Central memory CD4-positive, alpha-beta T cell (primary cell): ENCODE results near the gene LIPC.

ENCODE experiments used
- DNase-seq: peaks from one replicate; pipeline ENCODE4 v3.0.0; 2022

Gene LIPC

DNA sequence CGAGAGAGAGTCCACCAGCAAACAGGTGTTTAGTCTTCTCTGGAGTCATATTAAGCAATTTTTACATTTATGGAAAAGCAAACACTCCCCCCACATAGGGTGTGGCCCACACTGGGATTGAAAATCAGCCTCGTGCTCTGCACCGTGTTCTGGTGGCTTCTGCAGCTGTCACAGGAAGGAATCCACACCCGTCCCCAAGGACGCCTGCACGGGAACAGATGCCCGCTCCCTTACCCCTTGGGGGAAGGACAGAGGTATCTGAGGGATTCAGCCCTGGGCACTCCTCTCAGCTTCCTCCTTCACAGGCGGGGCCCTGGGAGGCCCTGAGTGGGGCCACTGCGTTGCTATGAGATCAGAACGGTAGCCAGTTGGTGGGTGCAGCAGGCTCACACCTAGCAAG is 27.8 kb downstream of the LIPC start:
- no peak for DNase-seq

DNA sequence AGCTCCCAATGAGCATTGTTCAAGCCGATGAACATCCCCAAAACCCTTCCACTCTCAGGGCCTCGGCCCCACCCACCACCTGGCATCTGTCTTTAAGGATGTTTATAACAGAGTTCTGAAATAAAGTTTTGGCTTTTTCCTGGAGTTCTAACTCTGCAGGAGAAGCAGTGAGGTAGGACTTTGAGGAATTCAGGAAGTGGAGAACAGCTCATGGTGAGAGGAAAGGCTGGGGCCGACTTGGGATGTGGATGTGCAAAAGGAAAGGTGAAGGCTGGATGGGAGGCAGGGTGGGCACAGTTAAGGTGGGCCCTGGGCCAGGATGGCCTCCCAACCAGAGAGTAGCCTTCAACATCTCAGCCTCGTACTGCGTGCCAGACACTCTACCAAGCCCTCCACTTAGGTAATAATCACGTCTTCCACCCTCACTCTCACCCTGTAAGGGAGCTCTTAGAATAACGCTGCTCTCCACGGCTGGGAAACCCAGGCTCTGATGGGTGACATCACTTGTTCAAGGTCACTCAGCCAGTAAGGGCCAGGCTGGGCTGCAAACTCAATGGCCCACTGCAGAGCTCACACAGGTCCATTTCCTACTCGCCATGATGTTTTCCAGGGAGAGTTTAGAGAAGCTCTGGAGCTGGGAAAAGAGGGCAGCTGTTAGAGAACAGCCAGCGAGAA is 28.5 kb downstream of the LIPC start:
- DNase-seq = no peak

DNA sequence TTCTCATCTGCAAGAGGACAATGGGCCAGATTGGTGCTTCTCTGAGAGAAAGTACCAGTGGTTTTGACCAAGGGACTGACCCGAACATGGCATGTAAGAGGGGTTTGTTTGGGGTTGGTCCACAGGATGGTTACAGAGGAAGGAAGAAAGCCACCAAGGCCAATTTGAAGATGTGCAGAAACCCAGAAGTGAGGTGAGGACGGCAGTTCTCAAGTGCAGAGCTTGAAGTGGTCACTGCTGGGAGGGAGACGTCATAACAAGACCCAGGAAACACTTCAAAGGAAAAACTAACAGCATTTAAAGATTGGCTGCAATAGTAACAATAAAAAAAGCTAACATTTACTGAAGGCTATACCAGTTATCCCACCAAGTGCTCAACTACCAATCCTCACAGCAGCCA is 29.1 kb downstream of the LIPC start:
- DNase-seq = no peak

DNA sequence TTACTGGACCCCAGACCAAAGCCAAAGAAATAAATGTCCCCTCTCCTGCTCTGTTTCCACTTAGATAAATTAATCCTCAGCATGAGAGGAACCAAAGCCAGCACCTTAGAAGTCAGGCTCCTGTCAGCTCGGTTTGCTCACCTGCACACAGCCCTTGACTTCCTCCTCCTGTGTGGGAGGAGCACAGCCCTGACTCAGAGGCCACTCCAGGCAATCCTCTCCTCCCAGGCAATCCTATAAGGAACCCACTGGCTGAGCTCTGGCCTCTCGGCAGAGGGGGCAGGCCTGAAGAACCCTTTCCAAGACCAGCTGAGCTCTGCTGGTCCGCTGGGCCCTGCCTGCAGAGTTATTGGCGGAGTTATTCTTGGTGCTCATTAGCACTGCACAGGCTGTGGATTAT is 30.8 kb downstream of the LIPC start:
- DNase-seq = no peak

DNA sequence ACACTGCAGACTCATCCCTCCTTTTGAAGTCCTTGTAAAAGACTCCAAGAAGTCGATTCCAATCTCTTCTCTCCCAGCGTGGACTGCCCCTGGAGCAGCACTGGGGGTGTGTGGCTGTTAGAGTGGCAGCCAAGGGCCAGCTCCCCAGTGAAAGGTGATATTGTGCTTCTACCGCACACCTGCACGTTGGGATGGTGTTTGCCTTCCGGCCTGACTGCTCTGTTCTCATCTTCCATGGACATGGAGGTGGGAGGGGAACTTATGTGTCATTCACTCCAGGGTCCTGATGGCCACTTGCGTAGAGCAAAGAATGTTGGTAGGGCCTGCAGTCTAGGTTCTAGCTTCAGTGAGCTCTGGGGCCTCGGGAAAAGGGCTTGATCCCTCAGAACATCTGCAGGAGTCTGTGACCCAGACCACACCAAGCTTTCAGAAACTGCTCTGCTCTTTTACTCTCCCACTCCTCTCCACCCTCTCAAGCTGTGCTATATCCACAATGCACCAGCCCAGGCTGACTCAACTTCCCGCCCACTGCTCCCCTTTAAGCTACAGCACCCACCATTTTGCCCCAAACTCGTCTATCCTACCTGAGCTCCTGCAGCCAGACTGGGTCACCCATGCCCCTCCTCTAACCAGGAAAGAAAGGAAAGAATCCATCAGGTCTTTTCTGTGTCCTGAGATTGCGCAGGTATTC is 31.3 kb downstream of the LIPC start:
- DNase-seq = no peak

DNA sequence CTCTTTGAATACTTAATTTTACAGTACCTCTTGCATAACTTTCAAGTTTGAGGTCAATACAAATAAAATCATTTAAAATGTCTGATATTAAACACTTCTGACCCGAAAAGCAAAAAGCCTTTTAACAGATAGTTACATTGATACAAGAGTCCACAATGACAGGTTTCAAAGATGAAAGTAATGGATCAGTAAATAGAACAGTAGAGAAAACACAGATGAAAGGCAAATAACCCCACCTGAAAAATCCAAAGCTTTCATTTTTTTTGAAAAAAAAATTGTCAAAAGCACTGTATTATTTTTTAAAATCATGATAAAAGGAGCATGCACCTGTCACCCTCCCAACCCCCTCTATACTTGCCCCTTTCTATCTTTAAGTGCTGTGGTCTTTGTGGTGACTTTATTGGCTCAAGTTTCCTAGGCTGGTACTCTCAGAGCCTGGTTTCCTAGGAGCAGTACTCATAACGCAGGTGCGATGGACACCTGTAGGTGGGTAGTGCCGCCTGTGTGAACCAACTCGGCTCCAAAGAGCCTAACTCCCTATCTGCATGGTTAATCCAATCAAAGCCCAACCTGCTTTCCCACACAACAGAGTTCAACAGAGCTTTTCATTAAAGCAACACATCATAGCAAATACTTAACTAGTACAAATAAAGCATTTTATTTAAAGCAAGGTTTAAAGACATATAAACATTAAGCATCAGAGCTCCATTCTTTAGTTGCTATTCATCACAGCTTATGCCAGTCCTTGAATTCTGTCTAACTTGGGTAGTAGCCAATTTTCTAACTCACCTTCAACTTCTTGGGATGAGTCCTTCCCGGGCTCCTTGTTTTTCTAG is 32.2 kb downstream of the LIPC start:
- DNase-seq = no peak

DNA sequence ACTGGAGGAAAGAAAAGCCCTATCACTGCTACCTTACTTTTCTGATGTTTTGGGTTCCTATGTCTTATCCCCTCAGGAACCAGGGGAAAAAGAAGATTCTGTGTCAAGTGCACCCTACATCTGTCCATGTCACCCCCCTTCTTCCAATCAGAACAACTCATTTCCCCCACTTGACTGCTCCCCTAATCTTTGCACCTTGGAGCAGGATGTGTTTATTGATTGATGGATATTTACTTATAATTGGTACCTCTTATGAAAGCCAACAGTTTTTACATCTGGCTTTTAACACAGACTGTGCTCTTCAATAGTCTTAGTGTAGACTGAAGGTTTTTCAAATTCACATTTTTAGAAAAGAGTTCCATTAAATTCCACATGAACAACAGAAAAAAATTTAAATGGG is 33.3 kb downstream of the LIPC start:
- DNase-seq = no peak

DNA sequence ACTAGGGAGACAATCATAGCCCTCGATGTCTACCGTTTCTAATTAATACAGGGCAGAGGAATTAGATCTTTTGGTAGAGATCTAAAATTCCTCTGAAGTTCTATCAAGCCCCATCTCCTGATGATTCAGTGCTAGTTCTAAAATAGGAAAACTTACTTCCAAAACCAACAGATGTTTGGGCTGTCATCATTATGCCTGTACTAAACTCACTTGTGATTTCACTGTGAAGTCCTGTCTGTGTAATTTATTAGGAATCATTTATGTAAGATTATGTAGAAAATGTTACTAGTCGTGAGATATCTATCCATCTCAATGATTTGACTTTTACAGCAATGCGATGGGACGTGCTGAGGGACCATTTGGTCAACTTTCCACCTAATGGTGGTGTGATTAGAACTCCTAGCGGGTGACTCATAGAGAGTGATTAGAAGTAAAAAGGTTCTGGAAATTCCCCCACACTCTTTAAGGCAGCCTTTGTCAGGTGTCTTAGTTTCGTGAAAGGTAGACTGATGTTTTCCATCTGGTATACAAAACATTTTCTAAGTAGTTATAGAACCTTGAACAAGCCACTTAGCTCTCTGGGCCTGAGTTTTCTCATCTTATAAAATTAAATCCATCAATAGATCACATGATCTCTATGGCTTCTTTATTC is 34.2 kb downstream of the LIPC start:
- DNase-seq = no peak

DNA sequence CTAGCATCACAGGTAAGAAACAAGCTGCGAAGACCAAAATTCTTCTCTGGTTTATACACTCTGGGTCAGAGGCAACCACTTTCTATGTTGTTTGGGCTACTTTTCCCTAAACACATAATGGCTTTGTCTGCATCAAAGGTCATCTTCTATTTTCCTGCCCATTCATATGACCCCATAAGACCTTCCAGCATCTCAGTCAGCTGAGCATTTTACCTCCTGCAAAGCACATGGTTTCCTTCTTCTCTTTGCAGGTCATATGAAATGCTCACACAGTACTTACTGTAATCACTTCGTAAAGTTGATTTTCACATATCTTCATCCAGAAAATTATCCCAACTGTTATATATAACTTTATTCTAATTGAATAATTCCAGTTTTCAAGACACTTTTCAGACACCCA is 34.8 kb downstream of the LIPC start:
- DNase-seq = no peak

DNA sequence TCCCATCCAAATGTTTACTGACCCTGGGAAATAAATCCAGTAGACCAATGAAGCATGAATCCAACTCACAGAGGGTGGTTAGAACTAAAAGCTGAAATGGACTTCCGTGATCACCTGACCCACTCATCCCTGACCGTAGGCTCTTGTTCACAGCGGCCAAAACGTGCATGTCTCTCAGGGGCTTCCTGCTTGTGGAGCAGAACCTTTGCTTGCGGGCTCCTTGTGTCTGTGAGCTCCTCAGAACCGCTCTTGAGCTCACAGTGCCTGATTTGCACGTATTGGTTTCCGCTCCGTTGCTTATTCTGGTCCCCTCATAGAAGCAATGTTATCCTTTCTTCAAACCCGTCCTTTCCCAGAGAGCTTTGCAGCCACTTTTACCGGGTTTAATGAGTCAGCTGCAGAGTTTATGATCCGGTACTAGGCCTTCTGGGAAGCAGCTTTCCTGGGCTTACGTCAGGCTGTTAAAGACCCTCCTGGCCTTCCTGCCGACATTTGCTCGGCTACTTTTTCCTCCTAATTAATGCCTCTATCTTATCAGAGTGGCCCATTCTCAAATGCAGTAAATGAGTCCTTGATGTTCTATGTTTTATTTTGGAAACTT is 35.4 kb downstream of the LIPC start:
- DNase-seq = no peak

DNA sequence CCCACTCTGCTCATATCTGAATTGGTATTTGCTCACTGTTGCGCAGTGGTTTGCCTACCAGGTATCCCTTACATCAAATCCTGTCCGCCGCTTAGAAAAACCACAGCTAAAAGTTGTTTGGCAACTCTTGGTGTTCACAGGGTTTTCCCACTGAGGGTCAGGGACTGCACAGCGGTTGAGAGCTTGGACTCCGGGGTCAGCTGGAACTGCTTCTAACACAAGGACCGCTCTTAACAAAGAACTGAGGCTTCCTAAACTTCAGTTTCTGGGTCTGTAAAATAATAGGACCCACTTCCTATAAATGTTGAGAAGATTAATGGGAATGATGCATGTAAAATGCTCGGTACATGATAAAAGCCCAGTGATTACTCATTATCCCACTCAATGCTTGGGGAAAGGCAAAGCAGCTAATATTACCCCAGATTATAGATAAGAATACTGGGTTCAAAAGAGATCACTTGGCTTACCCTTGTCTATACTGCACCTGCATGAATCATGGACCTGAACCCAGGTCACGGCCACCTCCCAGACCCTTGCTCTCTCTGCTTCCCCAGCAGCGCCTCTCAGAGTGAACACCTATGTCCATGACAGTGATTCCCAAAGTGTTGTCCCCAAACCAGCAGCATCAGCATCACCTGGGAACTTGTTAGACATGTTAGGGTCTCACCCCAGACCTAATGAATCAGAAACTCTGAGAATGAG is 36.1 kb downstream of the LIPC start:
- no peak for DNase-seq

DNA sequence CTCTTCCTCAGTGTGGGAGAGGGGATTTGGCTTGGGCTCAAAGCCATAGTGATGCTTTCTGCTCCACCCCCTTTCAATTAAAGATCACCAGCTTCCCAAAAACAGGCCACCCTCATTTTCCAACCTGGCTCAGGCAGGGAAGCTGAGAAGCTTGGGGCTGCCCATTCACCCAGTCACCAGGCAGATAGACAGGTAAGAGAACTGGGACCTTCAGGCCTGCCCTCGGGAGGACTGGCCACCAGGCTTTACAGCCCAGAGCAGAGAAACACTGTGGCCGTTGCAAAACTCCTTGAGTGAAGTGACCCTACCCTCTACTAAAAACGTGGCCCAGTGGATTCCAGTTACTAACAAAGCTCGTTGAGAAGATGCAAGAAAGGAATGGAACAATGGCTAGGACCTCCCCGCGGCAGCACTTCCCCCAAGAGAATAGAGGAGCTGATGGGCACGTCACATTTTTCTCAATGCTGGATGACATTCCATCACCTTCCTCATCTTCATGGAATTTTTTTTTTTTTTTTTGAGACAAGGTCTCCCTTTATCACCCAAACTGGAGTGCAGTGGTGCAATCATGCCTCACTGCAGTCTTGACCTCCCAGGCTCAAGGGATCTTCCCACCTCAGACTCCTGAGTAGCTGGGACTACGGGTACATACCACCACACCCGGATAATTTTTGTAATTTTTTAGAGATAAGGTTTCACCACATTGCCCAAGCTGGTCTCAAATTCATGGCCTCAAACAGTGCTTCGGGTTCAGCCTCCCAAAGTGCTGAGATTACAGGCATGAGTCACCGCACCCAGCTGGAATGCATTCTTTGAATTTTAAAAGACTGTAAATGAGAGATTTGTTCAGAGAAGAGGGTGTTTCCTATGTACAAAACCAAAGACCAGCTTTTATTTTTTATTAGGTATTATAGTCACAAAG is 37.9 kb downstream of the LIPC start:
- no peak for DNase-seq

DNA sequence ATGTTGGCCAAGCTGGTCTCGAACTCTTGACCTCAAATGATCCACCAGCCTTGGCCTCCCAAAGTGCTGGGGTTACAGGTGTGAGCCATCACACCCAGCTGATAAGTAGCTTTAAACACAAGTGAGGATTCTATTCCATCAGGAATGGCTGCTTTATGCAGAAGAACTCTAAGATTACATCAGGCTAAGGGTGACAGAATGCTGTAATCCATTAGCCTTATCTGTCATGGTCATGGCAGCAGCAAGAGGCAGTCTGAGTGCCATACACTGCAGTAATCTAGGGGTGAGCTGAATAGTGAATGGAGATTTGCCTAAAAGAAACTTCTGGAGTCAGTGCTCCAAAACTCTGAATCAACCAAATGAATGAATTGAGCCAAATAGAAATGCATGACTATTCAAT is 39.6 kb downstream of the LIPC start:
- DNase-seq = no peak

DNA sequence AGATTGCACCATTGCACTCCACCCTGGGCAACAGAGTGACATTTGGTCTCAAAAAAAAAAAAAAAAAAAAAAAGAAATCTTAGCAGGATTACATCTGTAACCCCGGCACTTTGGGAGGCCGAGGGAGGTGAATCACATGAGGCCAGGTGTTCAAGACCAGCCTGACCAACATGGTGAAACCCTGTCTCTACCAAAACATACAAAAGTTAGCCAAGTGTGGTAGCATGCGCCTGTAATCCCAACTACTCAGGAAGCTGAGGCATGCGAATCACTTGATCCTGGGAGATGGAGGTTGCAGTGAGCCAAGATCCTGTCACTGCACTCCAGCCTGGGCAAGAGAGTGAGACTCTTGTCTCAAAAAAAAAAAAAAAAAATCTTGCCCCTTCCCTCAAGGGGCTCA is 40.4 kb downstream of the LIPC start:
- no peak for DNase-seq

DNA sequence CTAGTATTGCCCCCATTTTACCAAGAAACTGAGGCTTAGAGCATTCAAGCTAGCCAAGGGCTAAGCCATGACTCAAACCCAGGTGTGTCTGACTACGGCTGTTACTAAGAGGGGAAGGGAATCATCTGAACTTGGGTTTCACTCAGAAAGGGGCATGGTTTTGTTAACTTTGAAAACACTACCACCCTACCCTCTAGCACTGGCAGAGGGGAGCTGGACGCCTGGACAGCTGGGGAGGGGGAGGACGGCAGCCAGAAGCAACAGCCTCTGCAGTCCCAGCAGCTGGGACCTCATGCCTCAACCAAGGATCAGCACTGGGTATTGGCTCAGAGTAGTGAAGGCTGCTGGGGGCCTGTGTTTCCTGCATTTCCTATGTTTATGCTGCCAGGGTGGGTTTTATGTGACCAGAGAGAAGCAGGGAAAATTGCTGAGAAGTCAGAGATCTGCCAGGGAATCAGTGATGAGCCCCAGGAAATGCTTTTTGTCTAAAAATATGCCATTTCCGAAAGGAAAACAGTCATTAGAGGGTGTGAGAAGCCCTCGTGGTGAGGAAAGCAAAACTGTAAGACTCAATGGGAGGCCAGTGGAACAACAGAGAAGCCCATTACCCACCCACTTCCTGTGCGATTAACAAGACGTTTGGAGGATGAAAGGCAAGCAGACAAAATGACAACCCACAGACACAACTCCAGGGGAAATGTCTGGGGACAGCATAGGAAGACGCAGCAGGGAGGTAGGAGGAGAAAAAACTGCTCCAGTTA is 41.2 kb downstream of the LIPC start:
- peak; percentile 72 for DNase-seq

DNA sequence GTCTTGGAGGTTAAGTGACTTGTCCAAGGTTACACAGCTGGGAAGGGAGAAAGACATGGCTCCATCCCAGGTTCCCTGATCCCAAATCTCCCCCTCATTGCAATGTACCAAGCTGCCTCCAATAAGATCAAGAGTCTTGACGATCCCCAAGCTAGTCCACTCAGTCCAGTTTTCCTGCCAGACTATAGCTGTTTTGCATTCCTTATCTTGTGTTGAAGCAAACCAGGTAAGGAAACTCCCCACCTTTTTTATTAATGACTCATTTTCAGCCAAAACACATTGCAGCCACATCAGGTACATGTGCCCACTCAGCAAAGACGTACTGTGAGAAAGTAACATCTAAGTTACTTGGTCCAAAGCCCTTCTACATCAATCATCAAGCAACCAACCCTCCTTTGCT is 41.9 kb downstream of the LIPC start:
- no peak for DNase-seq

DNA sequence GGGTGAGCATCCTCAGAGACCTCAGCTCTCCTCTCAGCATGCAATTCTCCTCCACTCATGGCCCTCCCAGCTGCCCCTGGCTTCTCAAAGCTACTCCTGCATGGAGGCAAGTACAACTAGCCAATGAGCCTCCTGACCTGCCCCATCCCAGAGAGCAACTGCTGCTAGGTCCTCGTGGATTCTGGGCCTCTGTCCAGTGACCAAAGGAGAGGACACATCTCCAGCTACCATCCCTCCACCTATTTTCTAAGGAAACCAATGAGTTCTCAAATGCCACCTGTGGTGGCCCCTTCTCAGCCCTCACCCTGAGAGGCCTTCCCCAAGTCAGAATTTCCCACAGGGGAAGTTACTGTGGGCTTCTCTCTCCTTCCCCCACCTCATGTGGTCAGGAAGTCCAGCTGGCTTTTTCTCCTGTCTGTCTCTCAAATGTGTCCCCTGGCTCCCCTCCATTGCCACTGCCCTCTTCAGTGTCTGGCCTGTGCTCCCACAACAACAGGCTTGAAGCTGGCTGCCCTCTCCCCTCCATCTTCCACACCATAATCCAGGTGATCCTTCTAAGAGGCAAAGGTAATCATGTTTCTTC is 43.0 kb downstream of the LIPC start:
- DNase-seq = no peak

DNA sequence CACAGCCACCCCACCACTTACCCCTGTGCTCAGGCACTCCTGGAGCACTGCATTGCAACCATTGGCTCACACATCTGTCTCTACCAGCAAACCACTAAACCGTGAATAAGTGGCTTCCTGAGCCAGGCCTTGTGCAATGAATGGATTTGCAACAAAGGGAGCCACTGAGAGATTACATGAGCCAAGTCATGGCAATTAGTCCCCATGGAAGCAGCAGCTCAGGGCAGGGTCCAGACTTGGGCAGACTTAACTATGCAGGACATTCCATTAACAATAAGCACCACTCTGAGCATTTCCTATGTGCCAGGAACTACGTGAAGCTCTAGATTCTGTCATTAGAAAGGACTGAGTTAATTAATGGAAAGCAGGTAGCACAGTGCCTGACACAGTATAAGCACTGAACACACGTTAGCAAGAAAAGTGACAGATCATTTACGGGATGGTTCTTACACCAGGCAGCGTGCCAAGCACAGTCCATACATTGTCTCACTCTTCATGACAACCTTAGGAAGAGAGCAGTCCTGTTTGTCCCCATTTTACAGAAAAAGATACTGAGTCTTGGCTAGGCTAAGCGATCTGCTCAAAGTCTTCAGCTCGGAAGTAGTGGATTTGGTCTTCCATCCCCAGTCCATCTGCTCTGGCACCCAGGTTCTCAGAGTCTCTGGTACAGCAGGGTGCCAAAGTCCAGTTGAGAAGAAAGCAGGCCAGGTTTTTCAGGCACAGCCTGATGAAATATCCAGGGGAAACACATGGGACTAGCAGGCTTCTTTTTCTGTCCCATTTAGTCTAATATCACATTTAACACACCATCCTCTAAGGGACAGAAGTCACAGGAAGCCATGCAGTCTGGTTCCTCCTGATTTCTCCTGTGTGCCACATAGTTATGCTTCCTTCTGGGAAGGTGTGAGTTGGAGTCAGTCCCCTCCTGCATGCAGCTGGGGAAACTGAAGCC is 44.1 kb downstream of the LIPC start:
- DNase-seq = no peak
